22Rv1 (cell line): ENCODE measurements around the gene GNAL.

ENCODE experiments used
- H3K27ac ChIP-seq: fragments of 450-650 bp; 2 replicates; pipeline ENCODE4 v1.5.1; 2017
- CTCF ChIP-seq: fragments of 450-650 bp; IDR thresholded peaks from 2 replicates; pipeline ENCODE4 v1.5.1; 2017; ENCODE audit warnings: mild to moderate bottlenecking
- ZFX ChIP-seq: fragments of 450-650 bp; IDR thresholded peaks from 2 replicates; pipeline ENCODE4 v1.6.1; 2017; ENCODE audit warnings: antibody characterized with exemption, borderline replicate concordance

Gene GNAL

GRCh38 chr18:11741505-11742145 is 52.6 kb downstream of the GNAL start:
- TF ChIP-seq ZFX (no peak), CTCF (peak; percentile 62)
- H3K27ac ChIP-seq: no peak overlapping the region

GRCh38 chr18:11745521-11745920 is 56.5 kb downstream of the GNAL start:
- no peak overlapping the region for H3K27ac ChIP-seq
- TF ChIP-seq CTCF: no peak
- TF ChIP-seq ZFX: no peak

GRCh38 chr18:11747286-11747685 is 58.2 kb downstream of the GNAL start:
- no peak for TF ChIP-seq CTCF
- no peak overlapping the region for H3K27ac ChIP-seq

GRCh38 chr18:11747731-11748130 is 58.7 kb downstream of the GNAL start:
- no peak overlapping the region for H3K27ac ChIP-seq
- TF ChIP-seq CTCF (no peak), ZFX (no peak)

- TF ChIP-seq CTCF: no peak
- TF ChIP-seq ZFX: no peak
- no peak overlapping the region for H3K27ac ChIP-seq
Observed at GRCh38 chr18:11749305-11749704, 60.2 kb downstream of the GNAL start.

GRCh38 chr18:11750171-11750570 is 61.1 kb downstream of the GNAL start:
- TF ChIP-seq ZFX: no peak

GRCh38 chr18:11750581-11751310 is 61.7 kb downstream of the GNAL start:
- TF ChIP-seq ZFX (no peak), CTCF (no peak)
- no peak overlapping the region for H3K27ac ChIP-seq

More at GRCh38 chr18:11750171-11750570, 61.1 kb downstream of the GNAL start:
- H3K27ac ChIP-seq: no peak overlapping the region
